ENCODE measurements around the gene CAPN15. TPM values are rescaled to one million over a fixed set of nuclear protein-coding genes. Genes with fewer than 3 reads are reported as not detected.
A peak's percentile ranks its signal among the peaks of the same experiment; 100 is the strongest.

Gene CAPN15
- total RNA-seq, 1 donor from 2014 or later, result 9.9 TPM

DNA sequence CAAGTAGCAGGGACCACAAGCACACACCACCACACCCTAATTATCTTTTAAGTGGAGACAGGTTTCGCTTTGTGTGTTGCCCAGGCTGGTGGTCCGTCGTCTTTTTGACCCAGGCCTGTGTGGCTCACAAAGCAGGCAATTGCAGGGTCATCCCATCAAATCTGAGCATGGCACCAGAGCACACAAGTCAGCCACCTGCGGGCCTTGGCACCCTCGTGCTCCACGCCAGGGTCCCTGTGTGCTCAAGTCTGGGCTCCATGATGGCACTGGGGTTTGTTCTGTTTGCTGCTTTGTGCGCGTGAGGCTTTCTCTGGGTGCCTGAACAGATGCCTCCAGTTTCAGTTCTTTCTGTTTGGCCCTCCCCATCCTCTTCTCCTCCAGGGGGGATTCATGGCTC, 2.4 kb upstream of the CAPN15 start:
- no peak overlapping the region for H3K27ac ChIP-seq (ENCODE audit: low read depth, low read length)
- H3K9me3 ChIP-seq (ENCODE audit: control insufficient read depth in 3 of 3, low read length in 3 of 3), result no peaks in the 10 kb centered on the region
- H3K36me3 ChIP-seq (ENCODE audit: control insufficient read depth in 3 of 3, insufficient read depth in 3 of 3, low read length in 3 of 3), result peaks cover 12 to 17% (median 15%) of the 10 kb centered on the region in 3 donors
- peak overlapping the region in 2 of 3 donors; percentile 93 to 96 for H3K9ac ChIP-seq (ENCODE audit: low read depth in 1 of 3, low read length in 3 of 3)
- peaks cover 37 to 51% (median 41%) of the 10 kb centered on the region in 3 donors for H3K4me1 ChIP-seq (ENCODE audit: control insufficient read depth in 3 of 3, insufficient read depth in 3 of 3, low read length in 3 of 3)
- H3K4me3 ChIP-seq (ENCODE audit: low read length in 3 of 3), result no peak overlapping the region
- H3K27me3 ChIP-seq (ENCODE audit: control insufficient read depth in 3 of 3, insufficient read depth in 3 of 3, low read length in 3 of 3), result no peaks in the 10 kb centered on the region

DNA sequence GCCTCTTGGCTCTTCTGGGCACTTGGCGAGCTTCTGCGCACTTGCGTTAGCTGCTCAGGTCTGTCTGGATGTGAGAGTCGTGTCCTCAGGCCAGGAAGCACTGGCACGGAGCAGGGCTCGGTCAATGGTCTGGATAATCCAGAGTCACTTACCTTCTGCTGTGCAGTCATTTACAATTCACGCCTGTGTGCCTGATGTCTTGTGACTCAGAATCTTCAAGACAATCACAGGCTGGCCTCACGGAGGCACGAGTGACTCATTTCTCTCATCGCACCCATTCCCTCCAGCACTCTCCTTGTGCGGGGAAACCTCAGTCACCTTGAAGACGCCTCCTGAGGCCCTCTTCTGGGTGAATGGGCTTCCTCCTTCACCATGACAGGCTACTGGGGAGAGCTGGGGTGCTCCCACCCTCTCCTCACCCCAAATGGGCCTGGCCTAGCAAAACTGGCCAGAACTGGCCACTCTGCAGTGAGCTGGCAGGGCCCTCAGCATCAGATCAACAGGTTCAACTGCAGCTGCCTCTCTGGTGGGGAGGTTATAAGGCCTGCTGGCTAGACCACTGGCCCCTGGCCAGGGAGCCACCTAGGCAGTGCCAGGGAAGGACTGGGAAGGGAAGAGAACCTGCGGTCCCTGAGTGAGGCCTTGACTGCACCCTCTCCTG, 1.9 kb upstream of the CAPN15 start:
- Histone ChIP-seq H3K9ac (ENCODE audit: low read depth in 1 of 3, low read length in 3 of 3) (peak overlapping the region; percentile 86 to 96 (median 93)), H3K27me3 (ENCODE audit: control insufficient read depth in 3 of 3, insufficient read depth in 3 of 3, low read length in 3 of 3) (no peaks in the 10 kb centered on the region), H3K36me3 (ENCODE audit: control insufficient read depth in 3 of 3, insufficient read depth in 3 of 3, low read length in 3 of 3) (peaks cover 7 to 12% (median 10%) of the 10 kb centered on the region in 3 donors), H3K4me1 (ENCODE audit: control insufficient read depth in 3 of 3, insufficient read depth in 3 of 3, low read length in 3 of 3) (peaks cover 38 to 55% (median 44%) of the 10 kb centered on the region in 3 donors), H3K4me3 (ENCODE audit: low read length in 3 of 3) (peak overlapping the region; percentile 79 to 87 (median 86)), H3K27ac (ENCODE audit: low read depth, low read length) (no peak overlapping the region), H3K9me3 (ENCODE audit: control insufficient read depth in 3 of 3, low read length in 3 of 3) (no peaks in the 10 kb centered on the region)

DNA sequence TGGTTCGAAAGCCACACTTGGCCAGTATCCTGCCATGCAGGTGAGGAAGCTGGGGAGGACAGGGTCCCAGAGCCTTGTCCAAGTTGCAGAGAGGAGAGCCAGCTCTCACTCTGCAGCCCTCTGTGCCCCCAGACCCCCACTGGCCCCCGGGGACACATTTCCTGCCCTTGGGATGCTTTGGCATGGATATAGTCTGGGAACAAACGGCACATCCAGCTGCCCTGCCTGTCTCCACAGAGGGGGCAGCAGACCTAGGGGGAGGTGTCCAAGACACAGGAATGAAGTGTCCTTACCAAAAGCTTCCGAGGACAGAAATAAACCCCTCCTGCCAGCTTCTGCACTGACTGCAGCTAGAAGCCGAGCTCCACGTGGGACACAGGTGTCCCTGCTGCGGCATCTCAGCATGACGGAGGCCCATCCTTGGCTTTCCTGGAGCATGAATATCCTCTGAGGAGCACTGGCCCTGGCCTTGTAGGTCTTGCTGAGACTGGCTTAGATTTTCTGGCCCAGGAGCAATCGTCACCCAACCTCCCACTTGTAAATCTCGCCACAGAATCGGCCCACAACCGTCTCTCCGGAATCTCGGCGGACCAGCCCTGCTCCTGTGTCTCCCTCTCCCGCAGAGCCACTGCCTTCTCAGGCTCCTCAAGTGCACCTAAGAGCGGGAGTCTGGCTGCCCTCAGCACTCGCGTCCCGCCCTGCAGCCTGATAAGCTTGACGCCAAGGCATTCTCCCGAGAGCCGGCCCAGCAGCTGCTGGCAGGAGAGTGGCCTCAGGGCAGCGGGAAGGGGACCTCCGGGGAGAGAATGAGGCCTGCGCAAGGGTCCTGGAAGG, 1.1 kb upstream of the CAPN15 start:
- peak overlapping the region; percentile 86 to 96 (median 93) for H3K9ac ChIP-seq (ENCODE audit: low read depth in 1 of 3, low read length in 3 of 3)
- peaks cover 38 to 55% (median 44%) of the 10 kb centered on the region in 3 donors for H3K4me1 ChIP-seq (ENCODE audit: control insufficient read depth in 3 of 3, insufficient read depth in 3 of 3, low read length in 3 of 3)
- H3K27ac ChIP-seq (ENCODE audit: low read depth, low read length), result peak overlapping the region; percentile 90
- no peaks in the 10 kb centered on the region for H3K27me3 ChIP-seq (ENCODE audit: control insufficient read depth in 3 of 3, insufficient read depth in 3 of 3, low read length in 3 of 3)
- H3K36me3 ChIP-seq (ENCODE audit: control insufficient read depth in 3 of 3, insufficient read depth in 3 of 3, low read length in 3 of 3), result peaks cover 0 to 4% (median 4%) of the 10 kb centered on the region in 3 donors
- H3K9me3 ChIP-seq (ENCODE audit: control insufficient read depth in 3 of 3, low read length in 3 of 3), result no peaks in the 10 kb centered on the region
- peak overlapping the region; percentile 79 to 87 (median 86) for H3K4me3 ChIP-seq (ENCODE audit: low read length in 3 of 3)

DNA sequence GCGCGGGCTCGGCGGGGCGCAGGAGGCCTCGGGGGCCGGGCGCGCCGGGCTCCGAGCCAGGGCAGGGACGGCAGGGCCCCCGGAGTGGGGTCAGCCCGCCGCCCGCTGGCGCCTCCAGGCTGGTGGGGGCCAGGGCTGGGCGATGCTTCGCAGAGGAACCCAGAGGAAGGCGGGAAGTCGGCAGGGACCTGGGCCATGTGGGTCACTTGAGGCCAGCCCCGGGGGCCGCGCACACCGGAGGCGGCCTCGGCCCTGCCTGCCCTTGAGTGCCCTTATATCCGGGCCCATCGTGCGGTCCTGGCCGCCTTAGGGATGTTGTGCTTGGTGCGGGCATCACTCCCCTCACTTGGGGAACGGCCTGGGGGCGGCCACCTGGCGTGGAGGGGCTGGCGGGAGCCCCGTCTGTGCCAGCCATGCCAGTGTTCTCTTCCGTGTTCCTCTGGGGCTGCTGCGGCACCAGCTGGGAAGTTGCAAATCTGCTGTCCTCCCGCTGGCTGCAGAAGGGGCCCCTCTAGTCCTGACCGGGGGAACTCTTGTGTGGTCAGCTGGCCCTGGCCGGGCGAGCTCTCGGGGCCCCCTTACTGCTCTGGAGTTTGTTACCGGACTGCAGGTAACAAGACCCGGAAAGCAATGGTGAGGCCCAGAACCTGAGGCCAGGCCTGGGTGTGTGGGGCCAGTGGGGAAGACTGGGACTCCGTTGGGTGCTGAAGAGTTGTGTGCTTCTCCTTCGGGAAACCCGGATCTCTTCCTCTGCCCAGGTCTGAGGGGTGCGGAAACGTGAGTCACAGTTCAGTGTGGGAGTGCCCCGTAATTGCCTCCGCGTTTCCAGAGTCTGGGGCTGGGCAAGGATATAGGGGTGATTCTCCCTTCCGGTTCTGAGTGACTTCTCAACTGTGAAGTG, 849 bp downstream of the CAPN15 start:
- no peaks in the 10 kb centered on the region for H3K27me3 ChIP-seq (ENCODE audit: control insufficient read depth in 3 of 3, insufficient read depth in 3 of 3, low read length in 3 of 3)
- H3K36me3 ChIP-seq (ENCODE audit: control insufficient read depth in 3 of 3, insufficient read depth in 3 of 3, low read length in 3 of 3), result peaks cover 0 to 4% (median 4%) of the 10 kb centered on the region in 3 donors
- H3K9me3 ChIP-seq (ENCODE audit: control insufficient read depth in 3 of 3, low read length in 3 of 3), result no peaks in the 10 kb centered on the region
- H3K27ac ChIP-seq (ENCODE audit: low read depth, low read length), result peak overlapping the region; percentile 66
- peak overlapping the region; percentile 59 to 84 (median 83) for H3K4me3 ChIP-seq (ENCODE audit: low read length in 3 of 3)
- peak overlapping the region; percentile 70 to 84 (median 81) for H3K9ac ChIP-seq (ENCODE audit: low read depth in 1 of 3, low read length in 3 of 3)
- H3K4me1 ChIP-seq (ENCODE audit: control insufficient read depth in 3 of 3, insufficient read depth in 3 of 3, low read length in 3 of 3), result peaks cover 41 to 58% (median 52%) of the 10 kb centered on the region in 3 donors

DNA sequence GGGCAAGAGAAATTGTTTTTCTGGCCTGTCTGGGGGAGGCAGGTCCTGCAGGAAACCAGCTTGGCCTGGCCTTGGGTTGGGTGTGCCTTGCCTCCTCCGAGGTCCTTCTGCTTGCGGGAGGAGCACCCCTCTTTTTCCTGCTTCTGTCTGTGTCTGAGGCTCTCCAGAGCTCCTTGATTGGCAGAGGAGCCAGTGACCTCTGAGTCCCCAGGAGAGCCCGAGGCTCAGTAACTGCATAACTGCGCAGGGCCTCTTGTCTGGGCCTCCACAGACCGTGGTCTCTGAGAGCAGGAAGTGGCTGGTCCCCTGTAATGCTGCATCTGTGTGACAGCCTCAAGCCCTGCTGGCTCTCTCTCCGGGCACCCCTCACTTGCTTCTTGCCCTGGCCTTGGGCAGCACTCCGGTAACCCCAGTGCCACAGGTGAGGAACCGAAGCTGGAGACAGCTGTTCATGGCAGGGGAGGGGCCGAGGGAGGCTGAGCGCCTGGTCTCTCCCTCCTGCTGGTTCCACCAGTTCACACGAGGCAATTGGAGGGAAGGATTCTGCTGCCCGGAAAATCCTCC, 1.6 kb downstream of the CAPN15 start:
- H3K4me3 ChIP-seq (ENCODE audit: low read length in 3 of 3), result peak overlapping the region; percentile 59 to 84 (median 83)
- peak overlapping the region; percentile 70 to 84 (median 81) for H3K9ac ChIP-seq (ENCODE audit: low read depth in 1 of 3, low read length in 3 of 3)
- H3K36me3 ChIP-seq (ENCODE audit: control insufficient read depth in 3 of 3, insufficient read depth in 3 of 3, low read length in 3 of 3), result peaks cover 0 to 4% (median 4%) of the 10 kb centered on the region in 3 donors
- no peaks in the 10 kb centered on the region for H3K9me3 ChIP-seq (ENCODE audit: control insufficient read depth in 3 of 3, low read length in 3 of 3)
- peaks cover 48 to 63% (median 57%) of the 10 kb centered on the region in 3 donors for H3K4me1 ChIP-seq (ENCODE audit: control insufficient read depth in 3 of 3, insufficient read depth in 3 of 3, low read length in 3 of 3)
- no peaks in the 10 kb centered on the region for H3K27me3 ChIP-seq (ENCODE audit: control insufficient read depth in 3 of 3, insufficient read depth in 3 of 3, low read length in 3 of 3)
- peak overlapping the region; percentile 66 for H3K27ac ChIP-seq (ENCODE audit: low read depth, low read length)

DNA sequence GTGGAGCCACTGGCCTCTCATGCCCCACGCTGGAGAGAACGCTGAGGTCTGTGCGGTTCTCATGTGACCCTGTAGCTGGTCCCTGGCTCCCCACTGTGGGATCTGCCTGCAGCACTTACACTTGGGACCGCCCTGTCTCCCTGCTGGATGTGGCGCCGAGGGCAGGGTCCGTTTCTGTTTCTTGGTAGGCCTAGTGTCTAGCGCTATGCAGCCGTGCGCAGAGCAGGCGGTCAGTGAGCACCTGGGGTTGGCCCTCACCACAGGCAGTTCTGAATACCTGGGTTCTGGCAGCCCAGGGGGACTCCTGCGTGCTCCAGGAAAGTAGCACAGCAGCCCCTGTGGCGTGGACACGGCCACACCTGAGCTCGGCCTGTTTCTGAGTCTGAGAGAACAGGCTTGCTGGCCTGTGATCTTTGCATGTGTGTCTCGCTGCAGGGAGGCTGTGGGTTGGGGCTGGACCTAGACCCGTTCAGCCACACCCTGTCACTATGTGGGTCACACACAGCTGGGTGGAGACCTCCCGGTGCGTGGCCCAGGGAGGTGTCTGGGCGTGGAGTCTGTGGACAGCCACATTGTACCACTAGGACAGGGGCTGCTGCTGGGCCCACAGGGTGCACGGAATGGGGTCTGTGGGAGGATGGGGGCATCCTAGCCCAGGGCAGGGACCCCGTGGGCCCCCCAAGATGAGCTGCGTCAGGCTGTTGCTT, 2.8 kb downstream of the CAPN15 start:
- Histone ChIP-seq H3K27ac (ENCODE audit: low read depth, low read length) (no peak overlapping the region), H3K4me3 (ENCODE audit: low read length in 3 of 3) (no peak overlapping the region), H3K27me3 (ENCODE audit: control insufficient read depth in 3 of 3, insufficient read depth in 3 of 3, low read length in 3 of 3) (no peaks in the 10 kb centered on the region), H3K9me3 (ENCODE audit: control insufficient read depth in 3 of 3, low read length in 3 of 3) (no peaks in the 10 kb centered on the region), H3K36me3 (ENCODE audit: control insufficient read depth in 3 of 3, insufficient read depth in 3 of 3, low read length in 3 of 3) (peaks cover 0 to 4% (median 4%) of the 10 kb centered on the region in 3 donors), H3K4me1 (ENCODE audit: control insufficient read depth in 3 of 3, insufficient read depth in 3 of 3, low read length in 3 of 3) (peaks cover 55 to 65% (median 65%) of the 10 kb centered on the region in 3 donors), H3K9ac (ENCODE audit: low read depth in 1 of 3, low read length in 3 of 3) (peak overlapping the region in 2 of 3 donors; percentile 70 to 84)

DNA sequence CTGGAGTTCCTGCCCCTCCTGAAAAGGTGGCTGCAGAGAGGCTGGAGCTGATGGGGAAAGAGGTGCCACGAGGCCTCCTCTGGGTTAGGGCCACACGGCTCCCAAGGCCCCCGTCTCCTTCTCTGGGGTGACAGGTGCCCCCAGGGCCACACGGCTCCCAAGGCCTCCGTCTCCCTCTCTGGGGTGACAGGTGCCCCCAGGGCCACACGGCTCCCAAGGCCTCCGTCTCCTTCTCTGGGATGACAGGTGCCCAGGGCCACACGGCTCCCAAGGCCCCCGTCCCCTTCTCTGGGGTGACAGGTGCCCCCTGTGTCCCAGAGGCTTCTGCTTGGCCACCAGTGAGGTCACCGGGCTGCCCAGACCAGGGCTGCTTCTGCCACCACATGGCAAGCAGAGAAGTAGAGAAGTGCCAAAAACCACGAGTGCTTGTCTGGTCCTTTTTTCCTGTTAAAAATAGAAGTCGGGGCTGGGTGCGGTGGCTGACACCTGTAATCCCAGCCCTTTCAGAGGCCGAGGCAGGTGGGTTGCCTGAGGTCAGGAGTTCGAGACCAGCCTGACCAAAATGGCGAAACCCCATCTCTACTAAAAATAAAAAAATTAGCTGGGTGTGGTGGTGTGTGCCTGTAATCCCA, 4.1 kb downstream of the CAPN15 start:
- Histone ChIP-seq H3K36me3 (ENCODE audit: control insufficient read depth in 3 of 3, insufficient read depth in 3 of 3, low read length in 3 of 3) (peaks cover 0 to 4% (median 4%) of the 10 kb centered on the region in 3 donors), H3K4me1 (ENCODE audit: control insufficient read depth in 3 of 3, insufficient read depth in 3 of 3, low read length in 3 of 3) (peaks cover 51 to 64% (median 61%) of the 10 kb centered on the region in 3 donors), H3K9me3 (ENCODE audit: control insufficient read depth in 3 of 3, low read length in 3 of 3) (no peaks in the 10 kb centered on the region), H3K4me3 (ENCODE audit: low read length in 3 of 3) (no peak overlapping the region), H3K9ac (ENCODE audit: low read depth in 1 of 3, low read length in 3 of 3) (no peak overlapping the region), H3K27me3 (ENCODE audit: control insufficient read depth in 3 of 3, insufficient read depth in 3 of 3, low read length in 3 of 3) (no peaks in the 10 kb centered on the region), H3K27ac (ENCODE audit: low read depth, low read length) (no peak overlapping the region)

DNA sequence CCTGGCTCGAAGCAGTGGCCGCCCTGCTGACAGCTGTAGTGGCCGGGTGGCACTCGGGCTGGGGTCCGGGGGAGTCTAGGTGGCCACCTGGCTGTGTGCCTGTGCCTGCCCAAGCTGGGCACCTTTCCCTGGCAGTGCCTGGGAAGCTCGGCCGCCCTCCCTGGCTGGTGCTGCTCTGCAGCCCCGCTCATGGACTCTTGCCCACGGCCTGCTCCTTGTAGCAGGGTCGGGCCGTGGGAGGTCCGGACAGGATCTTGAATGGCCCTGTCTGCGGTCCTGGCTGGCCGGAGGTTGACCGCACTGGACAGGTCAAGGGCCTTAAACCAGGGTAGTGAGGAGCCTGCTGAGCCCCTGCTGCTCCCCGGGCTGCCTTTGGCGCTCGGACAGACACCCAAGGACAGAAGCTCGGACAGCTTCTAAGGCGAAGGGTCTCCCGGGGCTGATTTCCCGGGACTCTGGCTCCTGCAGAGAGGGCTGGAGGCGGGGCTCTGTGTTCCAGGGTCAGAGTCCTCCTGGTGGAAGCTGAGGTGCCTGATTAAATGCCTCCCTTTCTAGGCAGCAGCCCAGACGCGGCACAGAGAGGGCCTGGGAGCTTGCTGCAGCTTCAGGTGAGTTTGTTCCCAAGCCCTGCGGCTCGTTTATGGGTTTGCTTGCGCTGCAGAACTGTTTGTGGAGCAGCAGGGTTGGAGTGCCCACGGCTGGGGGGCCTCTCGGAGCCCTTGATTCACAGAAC, 6.0 kb downstream of the CAPN15 start:
- H3K27ac ChIP-seq (ENCODE audit: low read depth, low read length), result peak overlapping the region; percentile 95
- H3K4me1 ChIP-seq (ENCODE audit: control insufficient read depth in 3 of 3, insufficient read depth in 3 of 3, low read length in 3 of 3), result peaks cover 45 to 62% (median 56%) of the 10 kb centered on the region in 3 donors
- peak overlapping the region; percentile 71 to 76 (median 72) for H3K9ac ChIP-seq (ENCODE audit: low read depth in 1 of 3, low read length in 3 of 3)

More for the DNA sequence above, 6.0 kb downstream of the CAPN15 start:
- Histone ChIP-seq H3K4me3 (ENCODE audit: low read length in 3 of 3) (peak overlapping the region; percentile 30 to 65 (median 45)), H3K36me3 (ENCODE audit: control insufficient read depth in 3 of 3, insufficient read depth in 3 of 3, low read length in 3 of 3) (peaks cover 3 to 14% (median 4%) of the 10 kb centered on the region in 3 donors), H3K27me3 (ENCODE audit: control insufficient read depth in 3 of 3, insufficient read depth in 3 of 3, low read length in 3 of 3) (no peaks in the 10 kb centered on the region), H3K9me3 (ENCODE audit: control insufficient read depth in 3 of 3, low read length in 3 of 3) (no peaks in the 10 kb centered on the region)

Data from skeletal muscle tissue (tissue), 4 donors.